ENCODE data around the gene LCN2. TPM values are rescaled to one million over a fixed set of nuclear protein-coding genes. Genes with fewer than 3 reads are reported as not detected.
A peak's percentile ranks its signal among the peaks of the same experiment; 100 is the strongest.

The LCN2 gene
- total and polyA plus RNA-seq, 9 of the 15 experiments (the other 6 are each of a cell fraction or from before 2014, with no cell fraction given), result 0.10 to 1.2 (median 0.44) TPM; not detected in 1

GRCh38 chr9:128202648-128203023 lies 53.4 kb downstream of the LCN2 start (continued):
- no peak for TF ChIP-seq CBX3 (IDR thresholded peaks at IDR 0.05; ENCODE audit: borderline replicate concordance in 1 of 2, low read length in 2 of 2)
- no peak for TF ChIP-seq IFI16 (CRISPR knock-in tag; IDR thresholded peaks at IDR 0.05)
- TF ChIP-seq MTA3 (IDR thresholded peaks at IDR 0.05; ENCODE audit: borderline replicate concordance), result no peak
- no peak for TF ChIP-seq TAF7 (tag; IDR thresholded peaks at IDR 0.05)
- no peak for TF ChIP-seq SRSF1 (IDR thresholded peaks at IDR 0.05; ENCODE audit: low read depth, low read length)
- 0 out of 2 replicates have a peak, but pooled peaks have one; percentile 15 for TF ChIP-seq EP300 (IDR thresholded peaks at IDR 0.05; ENCODE audit: low read length)
- TF ChIP-seq HOMEZ (CRISPR knock-in tag; IDR thresholded peaks at IDR 0.05), result no peak
- 0 out of 2 replicates have a peak, but pooled peaks have one; percentile 25 for TF ChIP-seq NKRF (IDR thresholded peaks at IDR 0.05; ENCODE audit: borderline replicate concordance)
- TF ChIP-seq PATZ1 (CRISPR knock-in tag; IDR thresholded peaks at IDR 0.05; ENCODE audit: borderline replicate concordance), result no peak
- no peak for TF ChIP-seq ELF2 (CRISPR knock-in tag; IDR thresholded peaks at IDR 0.05)
- TF ChIP-seq ZC3H11A (IDR thresholded peaks at IDR 0.05; ENCODE audit: low read depth, low read length), result no peak
- no peak for TF ChIP-seq ZBTB33 (CRISPR knock-in tag; IDR thresholded peaks at IDR 0.05)
- peak; percentile 31; the same call in 1 of the 2 replicates for TF ChIP-seq ETV1 (tag; conservative IDR thresholded peaks at IDR 0.05; ENCODE audit: low read depth)
- TF ChIP-seq ZNF124 (CRISPR knock-in tag; IDR thresholded peaks at IDR 0.05), result no peak
- TF ChIP-seq TARDBP (IDR thresholded peaks at IDR 0.05), result 0 out of 2 replicates have a peak, but pooled peaks have one; percentile 15
- TF ChIP-seq ATF4 (CRISPR knock-in tag; IDR thresholded peaks at IDR 0.05), result no peak
- 0 out of 4 replicates have a peak, but pooled peaks of 1 of the 2 experiments have one; percentile 32 for TF ChIP-seq MLLT1 (IDR thresholded peaks at IDR 0.05)
- 0 out of 4 replicates have a peak, but pooled peaks of 1 of the 2 experiments have one; percentile 24 for TF ChIP-seq TBL1XR1 (IDR thresholded peaks at IDR 0.05; ENCODE audit: low read length in 2 of 2)
